ENCODE data around the gene CDK12. TPM values are rescaled to one million over a fixed set of nuclear protein-coding genes. Genes with fewer than 3 reads are reported as not detected.

Gene CDK12
- total and polyA plus RNA-seq, 10 of the 15 experiments (the other 5 are each of a cell fraction or from before 2014, with no cell fraction given): 3.2 to 55.1 (median 31.9) TPM

GRCh38 chr17:39564211-39564848 lies 103.0 kb downstream of the CDK12 start (continued):
- TF ChIP-seq NKRF (conservative IDR thresholded peaks at IDR 0.05) (no peak), PAX8 (IDR thresholded peaks at IDR 0.05) (no peak), CBX5 (IDR thresholded peaks at IDR 0.05; ENCODE audit: low read depth) (no peak)

DNA sequence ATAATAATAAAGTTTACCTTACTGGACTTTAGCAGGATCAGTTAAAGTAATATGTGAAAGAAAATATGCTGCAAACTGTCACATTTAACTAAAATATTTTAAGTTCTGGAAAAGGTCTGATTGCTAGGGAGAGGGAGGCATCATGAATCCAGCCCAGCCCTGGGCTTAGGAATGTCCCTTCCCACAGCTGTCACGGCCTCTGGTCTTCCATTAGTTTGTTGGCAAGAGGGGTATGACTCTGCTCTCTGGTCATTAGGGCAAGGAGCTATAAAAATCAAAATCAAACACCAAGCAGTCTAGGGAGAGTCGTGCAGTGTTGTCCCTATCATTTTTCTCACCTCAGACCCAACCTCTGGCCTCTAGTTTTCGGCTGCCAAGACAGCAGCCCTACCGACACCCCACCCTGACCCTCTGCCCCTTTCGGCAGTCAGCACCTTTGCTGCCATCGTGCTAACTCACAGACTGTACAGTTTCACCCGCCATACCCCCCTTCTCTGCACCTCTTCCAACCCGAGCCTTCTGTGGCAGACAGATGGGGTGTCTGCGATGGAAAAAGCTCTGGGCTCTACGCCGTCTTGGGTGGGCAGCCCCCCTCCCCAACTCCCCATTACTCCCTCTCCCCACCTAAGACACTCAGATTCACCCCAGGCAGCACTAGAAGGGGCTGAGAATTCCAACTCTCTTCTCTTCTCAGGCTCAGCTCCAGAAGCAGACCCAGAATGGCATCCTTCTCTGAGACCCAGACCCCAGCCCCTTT lies 105.0 kb downstream of the CDK12 start:
- no peak overlapping the region for H3K9ac ChIP-seq (ENCODE audit: control insufficient read depth, insufficient read depth, low read length)
- peaks cover 0 to 3% of the 10 kb centered on the region in 2 experiments; a peak in 1 of 4 replicates for H3K36me3 ChIP-seq (ENCODE audit: control insufficient read depth in 2 of 2, insufficient read depth in 2 of 2, low read length in 1 of 2)
- H3K4me2 ChIP-seq (ENCODE audit: control insufficient read depth, insufficient read depth): no peak overlapping the region
- FAIRE-seq: no peak
- no peaks in the 10 kb centered on the region for H3K27me3 ChIP-seq (replicated peaks in 1 of 2; ENCODE audit: control insufficient read depth in 2 of 2, insufficient read depth in 2 of 2, low read length in 1 of 2)
- no peaks in the 10 kb centered on the region for H4K20me1 ChIP-seq (ENCODE audit: control insufficient read depth, insufficient read depth)
- 90% methylated on average over 11 of the region's 11 CpGs for WGBS (ENCODE audit: insufficient coverage, insufficient replicate concordance, low lambda C conversion rate, missing lambda C conversion rate)
- intact Hi-C loops (cut with micrococcal nuclease; ENCODE audit: unreplicated experiment): no loop called here
- in situ Hi-C loops (cut with MboI): no loop called here
- H3K79me2 ChIP-seq (ENCODE audit: control insufficient read depth, insufficient read depth, low read length): no peaks in the 10 kb centered on the region
- H3K4me1 ChIP-seq (ENCODE audit: control insufficient read depth, insufficient read depth, low read length): no peaks in the 10 kb centered on the region
- ChIA-PET SMC1A (ENCODE audit: uncharacterized antibody, unreplicated experiment) (interaction anchor here (1.1 kb wide), 1 partner anchor 19 kb away, joined by 3 read pairs; no protein-coding TSS in a partner anchor), CTCF (interaction anchor here (2.3 kb wide), 1 partner anchor 18 kb away, joined by 7 read pairs; no protein-coding TSS in a partner anchor), RAD21 (ENCODE audit: unreplicated experiment) (interaction anchor here (0.6 kb wide), 1 partner anchor 396 kb away, joined by 3 read pairs; no protein-coding TSS in a partner anchor), POLR2A (no interaction called here)
- no peak overlapping the region for H3K27ac ChIP-seq (ENCODE audit: control insufficient read depth, insufficient read depth)
- no TSS peak for BruUV-seq (replicated peaks)
- no peaks in the 10 kb centered on the region; the same call in 2 of the 3 replicates for H3K9me3 ChIP-seq (replicated peaks; ENCODE audit: control insufficient read depth, insufficient read depth, low read length)
- H3K4me3 ChIP-seq: no peak overlapping the region
- H2AFZ ChIP-seq (ENCODE audit: control insufficient read depth, low read depth, low read length): no peak overlapping the region
- ATAC-seq: no peak
- no peak for DNase-seq (ENCODE audit: low read depth, low spot score)
- TF ChIP-seq SP1 (IDR thresholded peaks at IDR 0.05; ENCODE audit: low read depth, low read length): no peak

Data from GM12878 (cell line).